Measurements from ENCODE around the gene ZBTB39.

ZBTB39 gene

GRCh38 chr12:56948881-56949280 is 57.5 kb downstream of the ZBTB39 start:
- POLR2A ChIA-PET, result no interaction called here
- H3K4me3 ChIP-seq (ENCODE audit: control insufficient read depth in 1 of 7, extremely low read depth in 1 of 7, insufficient read depth in 4 of 7, low read depth in 2 of 7, low read length in 6 of 7), result no peak overlapping the region
- 95% methylated on average over 2 of the region's 2 CpGs for WGBS (ENCODE audit: insufficient coverage)
- H3K9me3 ChIP-seq (ENCODE audit: control extremely low read depth in 1 of 5, control insufficient read depth in 4 of 5, insufficient read depth in 2 of 5, low read depth in 1 of 5, low read length in 4 of 5), result no peaks in the 10 kb centered on the region
- H3K36me3 ChIP-seq (ENCODE audit: control insufficient read depth in 4 of 4, insufficient read depth in 4 of 4, low read length in 3 of 4), result no peaks in the 10 kb centered on the region
- CTCF ChIA-PET, result interaction anchor here (1.0 kb wide), 1 partner anchor 39 kb away, joined by 3 read pairs; no protein-coding TSS in a partner anchor
- no peaks in the 10 kb centered on the region for H3K27me3 ChIP-seq (replicated peaks in 2 of 5; ENCODE audit: control insufficient read depth in 4 of 5, insufficient read depth in 5 of 5, low read length in 4 of 5)
- no peak overlapping the region for H3K27ac ChIP-seq (ENCODE audit: insufficient read depth in 1 of 2, low read depth in 1 of 2, low read length in 2 of 2, poor library complexity in 1 of 2, severe bottlenecking in 2 of 2)
- no peak for DNase-seq
- H3K4me1 ChIP-seq (ENCODE audit: control extremely low read depth in 1 of 4, control insufficient read depth in 4 of 4, insufficient read depth in 4 of 4, low read length in 3 of 4), result no peaks in the 10 kb centered on the region

All from common myeloid progenitor, CD34-positive (primary cell).